SH-SY5Y (cell line): ENCODE data around the gene TNKS2.

Experiments used
- GATA2 ChIP-seq: IDR thresholded peaks from 2 replicates; pipeline ENCODE4 v1.6.1; 2011; ENCODE audit warnings: mild to moderate bottlenecking, low read depth, low read length
- GATA3 ChIP-seq: IDR thresholded peaks from 2 replicates; pipeline ENCODE4 v1.6.1; 2011; ENCODE audit warnings: low read depth, mild to moderate bottlenecking, low read length, moderate library complexity

DNA sequence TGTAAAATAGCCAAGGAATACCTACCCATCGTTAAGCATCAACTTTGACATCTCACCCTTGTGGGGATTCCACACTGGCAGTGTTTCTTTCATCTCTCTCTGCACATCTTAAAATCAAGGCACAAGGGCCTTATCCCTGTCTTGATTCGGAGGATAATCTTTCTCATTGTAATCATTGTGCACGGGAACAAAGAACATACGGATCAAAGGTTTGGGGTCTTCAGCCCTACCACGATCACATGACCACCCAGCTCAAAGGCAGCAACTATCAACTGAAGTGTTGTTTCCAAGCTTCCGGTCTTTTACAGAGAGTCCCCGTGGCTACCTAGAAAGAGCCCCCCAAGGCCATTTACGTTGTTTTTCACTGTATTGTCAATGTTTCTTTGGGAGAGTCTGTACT is 99.2 kb downstream of the TNKS2 start:
- TF ChIP-seq GATA2 (no peak), GATA3 (no peak)
